A549 treated with Mapracorat at 1 μM for 4 hours (cell line): ENCODE measurements around the gene CACNB3. TPM values are rescaled to one million over a fixed set of nuclear protein-coding genes. Genes with fewer than 3 reads are reported as not detected.

Experiments used
- total RNA-seq: library from RNA; stranded (reverse); fragments of 200-300 nt; extraction: Qiagen RNA extraction; gene quantifications from 5 replicates; pipeline ENCODE4 v1.2.3, GENCODE V29; 2022

Gene CACNB3
- 33.2 to 48.4 TPM (median 37.0 TPM) in 5 replicates for total RNA-seq

GRCh38 chr12:48817873-48818830 lies at the start of gene CACNB3:
Gene CACNB3 (plus strand): TSS chr12:48818496. CDS start chr12:48818930, 434 bp downstream.

GRCh38 chr12:48788854-48789775 lies 29.2 kb upstream of the CACNB3 start, which contains the start of gene ADCY6:
Gene ADCY6 (minus strand): TSS chr12:48789089. CDS start chr12:48783434, 5,655 bp downstream.

GRCh38 chr12:48851883-48852733 lies 33.8 kb downstream of the CACNB3 start, which contains the start of gene DDX23:
Gene DDX23 (minus strand): TSS chr12:48852163. CDS start chr12:48845782, 6,381 bp downstream.

GRCh38 chr12:48865281-48866051 lies 47.2 kb downstream of the CACNB3 start, which contains the start of gene RND1:
Gene RND1 (minus strand): TSS chr12:48865870. CDS start chr12:48865767, 103 bp downstream.

Other genes with a start within 250 kb of the CACNB3 start
- not detected in 5 replicates for gene LALBA, start 248.4 kb upstream of the CACNB3 start, total RNA-seq
- gene KANSL2, start 136.3 kb upstream of the CACNB3 start, total RNA-seq, result 35.6 to 45.0 TPM (median 39.3 TPM) in 5 replicates
- 11.7 to 15.9 TPM (median 14.3 TPM) in 5 replicates for gene CCNT1, start 101.8 kb upstream of the CACNB3 start, total RNA-seq
- 10.0 to 15.1 TPM (median 13.8 TPM) in 5 replicates for gene ADCY6, start 29.4 kb upstream of the CACNB3 start, total RNA-seq
- gene DDX23, start 33.7 kb downstream of the CACNB3 start, total RNA-seq, result 73.6 to 82.3 TPM (median 78.8 TPM) in 5 replicates
- 4.3 to 8.4 TPM (median 5.8 TPM) in 5 replicates for gene RND1, start 47.4 kb downstream of the CACNB3 start, total RNA-seq
- gene FKBP11, start 107.0 kb downstream of the CACNB3 start, total RNA-seq, result 44.9 to 64.2 TPM (median 56.2 TPM) in 5 replicates
- gene ARF3, start 139.0 kb downstream of the CACNB3 start, total RNA-seq, result 116 to 163 TPM (median 156 TPM) in 5 replicates
- gene WNT10B, start 153.2 kb downstream of the CACNB3 start, total RNA-seq, result 1.5 to 2.5 TPM (median 2.2 TPM) in 5 replicates
- not detected in 5 replicates for gene WNT1, start 159.8 kb downstream of the CACNB3 start, total RNA-seq
- gene DDN, start 180.9 kb downstream of the CACNB3 start, total RNA-seq, result 0.57 to 1.1 TPM (median 0.81 TPM) in 5 replicates
- gene PRKAG1, start 200.3 kb downstream of the CACNB3 start, total RNA-seq, result 37.6 to 48.4 TPM (median 39.8 TPM) in 5 replicates
- 32.9 to 40.7 TPM (median 36.5 TPM) in 5 replicates for gene KMT2D, start 242.3 kb downstream of the CACNB3 start, total RNA-seq